MCF 10A (cell line): ENCODE measurements around the gene NFIX. TPM values are rescaled to one million over a fixed set of nuclear protein-coding genes. Genes with fewer than 3 reads are reported as not detected.

ENCODE experiments used
- BruUV-seq: library from RNA; stranded (reverse); fragments of 400-500 nt; replicated peaks from 2 replicates; lab custom pipeline; 2021; lab: Mats Ljungman, UMichigan
- CTCF ChIA-PET: fragments of 300-600 bp; sonication (Branson Sonifier 250); formaldehyde crosslinking; extraction: SDS; loops from one replicate; lab custom pipeline; 2021; ENCODE audit warnings: antibody characterized with exemption, inconsistent platforms; lab: Yijun Ruan, JAX
- POLR2A ChIA-PET: fragments of 300-600, 350-650 bp; sonication (Branson Sonifier 250); formaldehyde crosslinking; extraction: SDS; loops from one replicate; lab custom pipeline; 2020; ENCODE audit warnings: antibody characterized with exemption, inconsistent platforms; lab: Yijun Ruan, JAX
- DNase-seq: peaks from one replicate; pipeline ENCODE4 v3.0.0-alpha.2; 2018; ENCODE audit not compliant: unreplicated experiment
- H3K27ac Mint-ChIP-seq: one replicate; pipeline ENCODE4 v1.8.0; 2022; ENCODE audit warnings: mild to moderate bottlenecking, low read depth, mixed read lengths; ENCODE audit not compliant: unreplicated experiment
- H3K27me3 Mint-ChIP-seq: one replicate; pipeline ENCODE4 v1.8.0; 2022; ENCODE audit warnings: mixed read lengths; ENCODE audit not compliant: insufficient read depth, unreplicated experiment
- H3K36me3 Mint-ChIP-seq: one replicate; pipeline ENCODE4 v1.8.0; 2022; ENCODE audit warnings: mild to moderate bottlenecking, moderate library complexity, mixed read lengths; ENCODE audit not compliant: insufficient read depth, unreplicated experiment
- H3K4me1 Mint-ChIP-seq: one replicate; pipeline ENCODE4 v1.8.0; 2022; ENCODE audit warnings: mixed read lengths; ENCODE audit not compliant: insufficient read depth, unreplicated experiment
- H3K4me3 Mint-ChIP-seq: one replicate; pipeline ENCODE4 v1.8.0; 2022; ENCODE audit warnings: mild to moderate bottlenecking, moderate library complexity, mixed read lengths; ENCODE audit not compliant: unreplicated experiment
- H3K9me3 Mint-ChIP-seq: one replicate; pipeline ENCODE4 v1.8.0; 2022; ENCODE audit warnings: mixed read lengths; ENCODE audit not compliant: unreplicated experiment
- CTCF ChIP-seq: fragments of 200-600 bp; IDR thresholded peaks from one replicate; pipeline ENCODE4 v1.8.0; 2022; ENCODE audit warnings: antibody characterized with exemption, mild to moderate bottlenecking; ENCODE audit not compliant: unreplicated experiment
- intact Hi-C: fragments of 100-400 bp; cut with micrococcal nuclease; formaldehyde crosslinking; loops from 2 replicates; pipeline ENCODE4 v1.14.1; 2022
- total RNA-seq: library from RNA; stranded (reverse); gene quantifications from 2 replicates; pipeline ENCODE4 v1.2.3, GENCODE V29; 2022

Gene NFIX
- total RNA-seq, 1 experiment from 2014 or later: 27.2 TPM

GRCh38 chr19:12984143-12984627 is 11.1 kb upstream of the NFIX start:
- Mint-ChIP-seq H3K27me3 (no peaks in the 10 kb centered on the region), H3K4me1 (peaks cover 6% of the 10 kb centered on the region), H3K4me3 (no peak overlapping the region), H3K36me3 (no peaks in the 10 kb centered on the region), H3K9me3 (no peaks in the 10 kb centered on the region), H3K27ac (no peak overlapping the region)
- no peak for TF ChIP-seq CTCF
- no peak for DNase-seq
- intact Hi-C loops: no loop called here
- BruUV-seq: no TSS peak
- CTCF ChIA-PET: interaction anchor here (0.6 to 12.6 kb wide), 9 partner anchors 15 to 196 kb away, joined by 3 to 334 read pairs (median 3); no protein-coding TSS in a partner anchor
- POLR2A ChIA-PET: interaction anchor here (0.6 to 1.2 kb wide), 3 partner anchors 77 to 193 kb away, joined by 3 to 4 read pairs (median 3); partner anchors contain the start of gene JUNB

GRCh38 chr19:12984683-12985048 is 10.6 kb upstream of the NFIX start:
- POLR2A ChIA-PET: interaction anchor here (0.6 to 1.2 kb wide), 2 partner anchors 46 to 109 kb away, joined by 3 to 4 read pairs; no protein-coding TSS in a partner anchor
- no peak for TF ChIP-seq CTCF
- DNase-seq: no peak
- H3K9me3 Mint-ChIP-seq: no peaks in the 10 kb centered on the region
- intact Hi-C loops: no loop called here
- no peak overlapping the region for H3K4me3 Mint-ChIP-seq
- H3K36me3 Mint-ChIP-seq: no peaks in the 10 kb centered on the region
- peaks cover 6% of the 10 kb centered on the region for H3K4me1 Mint-ChIP-seq
- H3K27me3 Mint-ChIP-seq: no peaks in the 10 kb centered on the region
- no peak overlapping the region for H3K27ac Mint-ChIP-seq
- BruUV-seq: no TSS peak
- CTCF ChIA-PET: interaction anchor here (0.5 to 12.6 kb wide), 7 partner anchors 19 to 196 kb away, joined by 3 to 334 read pairs (median 5); no protein-coding TSS in a partner anchor

- H3K27ac Mint-ChIP-seq: no peak overlapping the region
- H3K4me3 Mint-ChIP-seq: no peak overlapping the region
- peaks cover 6% of the 10 kb centered on the region for H3K4me1 Mint-ChIP-seq
- TF ChIP-seq CTCF: no peak
- no peak for DNase-seq
- CTCF ChIA-PET: interaction anchor here (0.5 to 12.6 kb wide), 13 partner anchors 8 to 1693 kb away, joined by 3 to 334 read pairs (median 4); no protein-coding TSS in a partner anchor
- intact Hi-C loops: no loop called here
- no TSS peak for BruUV-seq
- H3K9me3 Mint-ChIP-seq: no peaks in the 10 kb centered on the region
- H3K36me3 Mint-ChIP-seq: no peaks in the 10 kb centered on the region
- POLR2A ChIA-PET: interaction anchor here (0.6 kb wide), 2 partner anchors 45 to 57 kb away, joined by 3 read pairs; no protein-coding TSS in a partner anchor
- H3K27me3 Mint-ChIP-seq: no peaks in the 10 kb centered on the region
Measured at GRCh38 chr19:12985049-12985776, 10.1 kb upstream of the NFIX start.

GRCh38 chr19:12986726-12987125 is 8.5 kb upstream of the NFIX start:
- Mint-ChIP-seq H3K36me3 (no peaks in the 10 kb centered on the region), H3K27ac (no peak overlapping the region), H3K4me1 (peaks cover 14% of the 10 kb centered on the region), H3K27me3 (no peaks in the 10 kb centered on the region), H3K9me3 (no peaks in the 10 kb centered on the region), H3K4me3 (no peak overlapping the region)
- ChIA-PET CTCF (interaction anchor here (0.6 to 12.6 kb wide), 5 partner anchors 10 to 108 kb away, joined by 3 to 334 read pairs (median 4); no protein-coding TSS in a partner anchor), POLR2A (no interaction called here)
- no TSS peak for BruUV-seq
- no peak for DNase-seq
- TF ChIP-seq CTCF: no peak
- intact Hi-C loops: no loop called here
